MG63 (cell line): ENCODE data around the gene SLC22A31. TPM values are rescaled to one million over a fixed set of nuclear protein-coding genes. Genes with fewer than 3 reads are reported as not detected.

Experiments
- DNase-seq: peaks from one replicate; pipeline ENCODE4 v3.0.0-alpha.2; 2020
- H3K27me3 ChIP-seq: fragments of 250-450 bp; sonication (Bioruptor Pico); 2 replicates; pipeline ENCODE4 v1.5.1; 2020; ENCODE audit warnings: mild to moderate bottlenecking, moderate library complexity
- H3K36me3 ChIP-seq: fragments of 250-450 bp; sonication (Bioruptor Pico); 2 replicates; pipeline ENCODE4 v1.5.1; 2020; ENCODE audit warnings: mild to moderate bottlenecking, moderate library complexity
- H3K4me3 ChIP-seq: fragments of 250-450 bp; sonication (Bioruptor Pico); 2 replicates; pipeline ENCODE4 v1.5.1; 2020; ENCODE audit warnings: mild to moderate bottlenecking, moderate library complexity
- H3K9me3 ChIP-seq: fragments of 250-450 bp; sonication (Bioruptor Pico); 2 replicates; pipeline ENCODE4 v1.5.1; 2020; ENCODE audit warnings: mild to moderate bottlenecking, moderate library complexity
- total RNA-seq: library from RNA; depleted of rRNA; stranded (reverse); fragments of >200 nt; shearing (Covaris generic); gene quantifications from 2 replicates; pipeline ENCODE4 v1.2.3, GENCODE V29; 2014; ENCODE audit warnings: low replicate concordance

SLC22A31 gene
- total RNA-seq, 1 experiment from 2014 or later, result 0.72 TPM

- Histone ChIP-seq H3K36me3 (peaks cover 47% of the 10 kb centered on the region), H3K4me3 (no peak overlapping the region)
Observed at GRCh38 chr16:89222931-89223330, 22.6 kb upstream of the SLC22A31 start.

DNA sequence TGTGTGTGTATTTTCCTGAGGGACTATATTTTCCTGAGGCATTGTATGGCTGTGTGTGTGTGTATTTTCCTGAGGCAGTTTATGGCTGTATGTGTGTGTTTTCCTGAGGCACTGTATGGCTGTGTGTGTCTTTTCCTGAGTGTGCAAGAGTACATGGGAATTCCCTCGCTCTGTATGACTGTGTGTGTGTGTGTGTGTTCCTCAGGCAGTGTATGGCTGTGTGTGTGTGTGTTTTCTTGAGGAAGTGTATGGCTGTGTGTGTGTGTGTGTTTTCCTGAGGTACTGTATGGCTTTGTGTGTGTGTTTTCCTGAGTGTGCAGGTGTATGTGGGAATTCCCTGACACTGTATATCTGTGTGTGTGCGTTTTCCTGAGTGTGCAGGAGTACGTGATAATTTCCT lies 21.3 kb upstream of the SLC22A31 start:
- H3K4me3 ChIP-seq, result no peak overlapping the region
- H3K27me3 ChIP-seq, result no peaks in the 10 kb centered on the region
- DNase-seq, result no peak
- H3K36me3 ChIP-seq, result peaks cover 33% of the 10 kb centered on the region
- H3K9me3 ChIP-seq, result no peaks in the 10 kb centered on the region

More at GRCh38 chr16:89222931-89223330, 22.6 kb upstream of the SLC22A31 start:
- Histone ChIP-seq H3K27me3 (no peaks in the 10 kb centered on the region), H3K9me3 (peaks cover 2% of the 10 kb centered on the region; the same call in 1 of the 2 replicates)
- DNase-seq, result no peak

DNA sequence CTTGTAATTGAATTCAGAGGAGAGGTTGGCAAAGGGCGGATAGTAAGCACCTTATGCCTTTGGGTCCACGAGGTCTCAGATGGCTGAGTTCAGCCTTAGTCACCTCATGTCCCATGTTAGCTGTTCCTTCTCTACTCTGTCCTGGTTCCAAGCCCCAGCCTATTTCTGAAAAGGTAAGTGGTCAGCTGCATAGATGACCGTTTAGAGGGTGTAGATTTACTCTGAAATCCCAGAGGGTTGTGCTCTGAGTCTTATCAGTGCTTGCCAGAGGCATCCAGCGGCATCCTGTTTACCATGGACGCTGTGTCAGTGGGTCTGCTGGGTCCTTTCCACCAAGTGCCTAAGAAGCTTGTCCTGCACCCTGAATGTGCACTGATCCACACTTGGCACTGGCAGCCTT lies 19.0 kb upstream of the SLC22A31 start:
- H3K9me3 ChIP-seq, result no peaks in the 10 kb centered on the region
- H3K27me3 ChIP-seq, result no peaks in the 10 kb centered on the region
- DNase-seq, result no peak
- H3K4me3 ChIP-seq, result no peak overlapping the region
- H3K36me3 ChIP-seq, result peaks cover 20% of the 10 kb centered on the region

- Histone ChIP-seq H3K27me3 (no peaks in the 10 kb centered on the region), H3K9me3 (no peaks in the 10 kb centered on the region), H3K4me3 (peak within 1 kb of the TSS; percentile 93), H3K36me3 (peaks cover 11% of the 10 kb centered on the region)
- DNase-seq, result peak; percentile 80
Observed at GRCh38 chr16:89217388-89218191, 17.3 kb upstream of the SLC22A31 start, which contains the start of gene ZNF778. Gene ZNF778, plus strand, starts transcription at chr16:89217703. Its CDS starts 3,425 bp downstream, at chr16:89221128.

GRCh38 chr16:89217138-89217387 lies 16.7 kb upstream of the SLC22A31 start:
- Histone ChIP-seq H3K9me3 (no peaks in the 10 kb centered on the region), H3K36me3 (peaks cover 10% of the 10 kb centered on the region), H3K4me3 (peak overlapping the region; percentile 93), H3K27me3 (no peaks in the 10 kb centered on the region)
- no peak for DNase-seq

- Histone ChIP-seq H3K36me3 (peaks cover 10% of the 10 kb centered on the region), H3K9me3 (no peaks in the 10 kb centered on the region), H3K27me3 (no peaks in the 10 kb centered on the region), H3K4me3 (peak overlapping the region; percentile 93)
- DNase-seq, result peak; percentile 46
Observed at GRCh38 chr16:89216315-89217137, 16.2 kb upstream of the SLC22A31 start.

DNA sequence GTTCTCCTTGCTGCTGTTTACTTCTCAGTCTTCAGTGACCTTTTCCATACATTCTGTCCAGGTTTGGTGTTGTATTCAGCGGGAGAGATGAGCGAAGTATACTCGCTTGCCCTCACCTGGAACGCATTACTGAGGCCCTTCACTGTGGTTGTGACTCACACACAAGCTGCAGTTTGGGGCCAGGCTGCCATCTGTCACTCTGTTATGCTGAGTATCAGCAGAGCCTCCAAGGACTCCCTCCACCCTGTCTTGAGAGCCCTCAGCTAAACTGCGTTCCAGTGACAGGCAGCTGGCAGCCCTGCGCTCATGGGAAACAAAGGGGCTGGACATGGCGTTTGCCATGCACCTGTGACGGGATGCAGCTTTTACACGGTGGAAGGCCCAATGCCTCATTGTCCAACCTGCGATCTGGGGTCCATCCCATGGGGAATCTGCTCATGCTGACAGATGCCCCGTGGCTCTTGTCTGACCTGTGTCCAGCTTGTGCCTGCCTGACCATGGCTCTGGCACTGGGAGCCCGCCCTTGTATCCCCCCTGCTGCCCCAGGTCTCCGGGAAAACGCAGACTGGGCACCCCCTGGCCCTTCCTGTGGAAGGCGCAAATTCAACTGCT lies 10.7 kb upstream of the SLC22A31 start:
- no peak for DNase-seq
- no peaks in the 10 kb centered on the region for H3K36me3 ChIP-seq
- H3K9me3 ChIP-seq, result no peaks in the 10 kb centered on the region
- no peak overlapping the region for H3K4me3 ChIP-seq
- no peaks in the 10 kb centered on the region for H3K27me3 ChIP-seq

DNA sequence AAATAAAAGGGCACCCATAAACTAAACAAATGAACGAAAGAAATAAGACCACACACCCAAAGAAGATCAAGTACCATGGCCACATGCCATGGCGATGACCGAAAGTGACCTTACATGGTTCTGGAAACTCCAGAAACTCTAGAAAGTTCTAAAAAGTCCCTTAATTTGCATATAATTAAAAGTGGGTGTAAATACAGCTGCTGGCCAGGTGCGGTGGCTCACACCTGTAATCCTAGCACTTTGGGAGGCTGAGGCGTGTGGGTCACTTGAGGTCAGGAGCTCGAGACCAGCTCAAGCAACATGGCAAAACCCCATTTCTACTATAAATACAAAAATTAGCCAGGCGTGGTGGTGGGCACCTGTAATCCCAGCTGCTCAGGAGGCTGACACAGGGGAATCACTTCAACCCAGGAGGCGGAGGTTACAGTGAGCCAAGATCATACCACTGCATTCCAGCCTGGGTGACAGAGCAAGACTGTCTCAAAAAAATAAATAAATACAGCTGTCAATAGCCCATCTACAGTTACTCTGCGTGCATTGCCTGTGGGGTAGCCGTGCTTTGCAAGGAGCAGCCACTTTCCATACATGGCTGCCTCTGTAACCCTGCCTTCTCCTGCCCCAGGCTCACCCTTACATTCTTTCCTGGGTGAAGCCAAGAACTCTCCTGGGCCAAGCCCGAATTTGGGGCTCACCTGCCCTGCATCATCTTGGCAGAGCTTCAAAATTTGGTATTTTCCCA lies 10.0 kb upstream of the SLC22A31 start:
- Histone ChIP-seq H3K4me3 (no peak overlapping the region), H3K36me3 (no peaks in the 10 kb centered on the region), H3K9me3 (no peaks in the 10 kb centered on the region), H3K27me3 (no peaks in the 10 kb centered on the region)
- no peak for DNase-seq

GRCh38 chr16:89209522-89210044 lies 9.2 kb upstream of the SLC22A31 start:
- Histone ChIP-seq H3K36me3 (no peaks in the 10 kb centered on the region), H3K4me3 (no peak overlapping the region), H3K27me3 (no peaks in the 10 kb centered on the region), H3K9me3 (no peaks in the 10 kb centered on the region)
- no peak for DNase-seq

GRCh38 chr16:89207993-89208392 lies 7.7 kb upstream of the SLC22A31 start:
- Histone ChIP-seq H3K27me3 (peaks cover 5% of the 10 kb centered on the region; the same call in 1 of the 2 replicates), H3K36me3 (no peaks in the 10 kb centered on the region), H3K4me3 (no peak overlapping the region), H3K9me3 (no peaks in the 10 kb centered on the region)
- no peak for DNase-seq

GRCh38 chr16:89202422-89203215 lies 2.3 kb upstream of the SLC22A31 start:
- DNase-seq, result no peak
- Histone ChIP-seq H3K36me3 (no peaks in the 10 kb centered on the region), H3K9me3 (no peaks in the 10 kb centered on the region), H3K27me3 (peaks cover 8% of the 10 kb centered on the region), H3K4me3 (no peak overlapping the region)

- peak; percentile 59 for DNase-seq
- H3K36me3 ChIP-seq, result no peaks in the 10 kb centered on the region
- no peaks in the 10 kb centered on the region for H3K9me3 ChIP-seq
- peaks cover 8% of the 10 kb centered on the region for H3K27me3 ChIP-seq
- peak overlapping the region; percentile 21; the same call in 1 of the 2 replicates for H3K4me3 ChIP-seq
Observed at GRCh38 chr16:89201439-89202377, 1.4 kb upstream of the SLC22A31 start.

GRCh38 chr16:89200850-89201411 lies 594 bp upstream of the SLC22A31 start:
- Histone ChIP-seq H3K9me3 (no peaks in the 10 kb centered on the region), H3K4me3 (no peak overlapping the region), H3K36me3 (no peaks in the 10 kb centered on the region), H3K27me3 (peaks cover 8% of the 10 kb centered on the region)
- DNase-seq, result no peak

- DNase-seq, result no peak
- H3K4me3 ChIP-seq, result no peak overlapping the region
- no peaks in the 10 kb centered on the region for H3K36me3 ChIP-seq
- no peaks in the 10 kb centered on the region for H3K9me3 ChIP-seq
- H3K27me3 ChIP-seq, result peaks cover 8% of the 10 kb centered on the region
Observed at GRCh38 chr16:89199241-89200123, 855 bp downstream of the SLC22A31 start.
